Stomach (tissue), 9 donors: Measurements from ENCODE around the gene KRT74. TPM values are rescaled to one million over a fixed set of nuclear protein-coding genes. Genes with fewer than 3 reads are reported as not detected.

Experiments
- DNase-seq, 2 donors: peaks; one replicate each; pipeline versions ENCODE4 v3.0.0 to v3.0.0-alpha.2; 2013 to 2019
- H3K27ac ChIP-seq, 5 donors: fragments of 200-600 bp in 4 of 5; sonication (generic) in 4 of 5; one replicate each; pipeline ENCODE4 v1.5.1; 2013 to 2019; ENCODE audit warnings: mild to moderate bottlenecking in 1 of 5, moderate library complexity in 1 of 5
- H3K27me3 ChIP-seq, 3 donors: fragments of 200-600 bp; sonication (generic); one replicate each; pipeline ENCODE4 v1.5.1; 2017 to 2019; ENCODE audit warnings: mixed run types in 1 of 3
- H3K36me3 ChIP-seq, 4 donors: fragments of 200-600 bp; sonication (generic); 1 replicate in 3 of 4; 2 replicates in 1 of 4; pipeline ENCODE4 v1.5.1; 2016 to 2019
- H3K4me1 ChIP-seq, 4 donors: fragments of 200-600 bp; sonication (generic); one replicate each; pipeline ENCODE4 v1.5.1; 2016 to 2019
- H3K4me3 ChIP-seq, 4 donors: fragments of 200-600 bp; sonication (generic) in 3 of 4; one replicate each; pipeline ENCODE4 v1.5.1; 2016 to 2019; ENCODE audit warnings: mild to moderate bottlenecking in 1 of 4
- H3K9me3 ChIP-seq, 4 donors: fragments of 200-600 bp; sonication (generic); one replicate each; pipeline ENCODE4 v1.5.1; 2016 to 2019
- EP300 ChIP-seq: sonication (generic); formaldehyde crosslinking; IDR thresholded peaks from one replicate; pipeline ENCODE4 v1.6.1; 2017; ENCODE audit warnings: antibody characterized with exemption
- POLR2A ChIP-seq, 4 donors: fragments of 450-650 bp; IDR thresholded peaks; one replicate each; pipeline ENCODE4 v1.6.1; 2016; ENCODE audit warnings: antibody characterized with exemption in 4 of 4, control low read depth in 2 of 4, mild to moderate bottlenecking in 1 of 4, moderate library complexity in 1 of 4
- POLR2AphosphoS5 ChIP-seq, 3 donors: sonication (generic); formaldehyde crosslinking; IDR thresholded peaks; one replicate each; pipeline ENCODE4 v1.6.1; 2016; ENCODE audit warnings: antibody characterized with exemption in 3 of 3
- WGBS, 5 donors: extraction: QIAGEN DNeasy Blood & Tissue Kit in 3 of 5; methylation state at CpG; one replicate each; pipeline versions ENCODE4 v1.1.5 to v1.1.7; 2013 to 2018; 5-methylcytosine and 5-hydroxymethylcytosine counted together
- intact Hi-C: fragments of 100-400 bp; cut with DNase I; formaldehyde crosslinking; loops from one replicate; pipeline ENCODE4 v1.15.1; 2023; ENCODE audit warnings: low total_unique reads
- polyA plus RNA-seq, 3 donors: library from polyadenylated mRNA; stranded (reverse); fragments of 200-250 nt; gene quantifications; one replicate each; pipeline ENCODE4 v1.2.3, GENCODE V29; 2013
- total RNA-seq, 5 donors: library from RNA; depleted of rRNA; stranded (reverse); fragments of >200 nt; gene quantifications; one replicate each; pipeline versions ENCODE4 v1.1.0 to v1.2.3, GENCODE V29; 2014 to 2016
- TF ChIP-seq, protein P1 (sequence below), 7 experiments: fragments of 450-650 bp in 4 of 7; fragments of 200-600 bp in 3 of 7; sonication (generic) in 3 of 7; IDR thresholded peaks; one replicate each; pipeline ENCODE4 v1.5.1; 2016 to 2019; ENCODE audit warnings: antibody characterized with exemption in 7 of 7, control low read depth in 2 of 7, mild to moderate bottlenecking in 1 of 7
- donor health status: healthy with polysubstance abuse.
- donor health status: Bipolar disorder and iron deficiency.
- donor health status: healthy.

KRT74 gene
- total and polyA plus RNA-seq, 8 donors, result 0.08 TPM; not detected in 7

DNA sequence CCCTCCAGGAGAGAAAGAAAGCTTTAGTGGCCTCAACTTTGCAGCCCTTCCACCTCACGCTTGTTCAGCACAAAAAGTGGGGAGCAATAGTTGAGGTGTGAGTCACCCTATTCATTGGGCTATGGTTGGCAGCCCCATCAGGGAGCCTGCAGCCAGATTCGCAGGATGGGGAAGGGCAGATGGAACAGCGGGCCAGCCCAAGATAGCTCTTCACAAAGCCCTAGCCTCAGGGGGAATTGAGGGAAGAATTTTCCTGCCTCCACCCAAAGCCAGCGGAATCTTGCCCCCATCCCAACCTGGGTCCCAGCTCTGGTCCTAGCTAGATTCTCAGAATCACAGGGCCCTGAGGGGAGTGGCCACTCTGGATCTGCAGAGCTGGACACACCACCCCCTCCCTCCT lies 49.8 kb downstream of the KRT74 start:
- Histone ChIP-seq H3K4me3 (no peak overlapping the region), H3K27ac (no peak overlapping the region), H3K27me3 (peaks cover 0 to 28% (median 0%) of the 10 kb centered on the region in 3 donors), H3K4me1 (peaks cover 0 to 9% (median 3%) of the 10 kb centered on the region in 4 donors), H3K9me3 (no peaks in the 10 kb centered on the region), H3K36me3 (no peaks in the 10 kb centered on the region)
- TF ChIP-seq POLR2AphosphoS5 (IDR thresholded peaks at IDR 0.05), result no peak
- no peak for TF ChIP-seq EP300
- TF ChIP-seq, protein P1, sequence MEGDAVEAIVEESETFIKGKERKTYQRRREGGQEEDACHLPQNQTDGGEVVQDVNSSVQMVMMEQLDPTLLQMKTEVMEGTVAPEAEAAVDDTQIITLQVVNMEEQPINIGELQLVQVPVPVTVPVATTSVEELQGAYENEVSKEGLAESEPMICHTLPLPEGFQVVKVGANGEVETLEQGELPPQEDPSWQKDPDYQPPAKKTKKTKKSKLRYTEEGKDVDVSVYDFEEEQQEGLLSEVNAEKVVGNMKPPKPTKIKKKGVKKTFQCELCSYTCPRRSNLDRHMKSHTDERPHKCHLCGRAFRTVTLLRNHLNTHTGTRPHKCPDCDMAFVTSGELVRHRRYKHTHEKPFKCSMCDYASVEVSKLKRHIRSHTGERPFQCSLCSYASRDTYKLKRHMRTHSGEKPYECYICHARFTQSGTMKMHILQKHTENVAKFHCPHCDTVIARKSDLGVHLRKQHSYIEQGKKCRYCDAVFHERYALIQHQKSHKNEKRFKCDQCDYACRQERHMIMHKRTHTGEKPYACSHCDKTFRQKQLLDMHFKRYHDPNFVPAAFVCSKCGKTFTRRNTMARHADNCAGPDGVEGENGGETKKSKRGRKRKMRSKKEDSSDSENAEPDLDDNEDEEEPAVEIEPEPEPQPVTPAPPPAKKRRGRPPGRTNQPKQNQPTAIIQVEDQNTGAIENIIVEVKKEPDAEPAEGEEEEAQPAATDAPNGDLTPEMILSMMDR (IDR thresholded peaks at IDR 0.05), result no peak
- no peak for TF ChIP-seq POLR2A (IDR thresholded peaks at IDR 0.05)
- DNase-seq, result no peak
- intact Hi-C loops, result no loop called here
- WGBS, 5 donors, result 87 to 97% (median 92%) methylated on average over 4 of the region's 4 CpGs

DNA sequence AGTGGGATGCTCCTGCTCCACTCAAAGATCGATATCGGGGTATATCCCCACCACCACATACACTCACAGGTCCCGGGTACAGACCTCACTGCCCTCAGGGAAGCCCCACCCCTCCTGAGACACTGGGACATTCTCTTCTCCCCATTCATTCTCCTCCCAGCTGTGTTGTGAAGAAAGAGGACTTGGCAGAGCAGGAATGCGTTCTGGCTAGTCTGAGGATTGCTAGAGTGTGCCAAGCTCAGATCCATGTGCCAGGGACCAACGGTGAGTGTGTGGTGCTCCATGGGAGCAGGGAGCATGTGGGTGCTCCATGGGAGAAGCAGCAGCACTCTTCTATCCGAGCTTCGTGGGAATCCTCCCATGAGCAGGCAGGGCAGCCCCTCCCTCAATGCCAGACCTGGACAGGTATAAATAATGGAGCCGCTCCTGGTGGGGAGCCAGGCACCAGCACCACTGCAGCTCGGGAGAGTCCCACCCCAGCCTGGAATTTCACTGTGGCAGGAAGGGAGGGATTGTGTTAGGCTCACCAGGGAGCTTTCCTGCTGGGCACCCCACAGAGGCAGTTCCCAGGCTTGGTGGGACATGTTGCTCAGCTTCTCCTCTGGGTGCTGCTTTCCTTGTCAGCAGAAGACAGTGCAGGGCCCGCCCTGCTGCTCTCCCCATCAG lies 51.2 kb downstream of the KRT74 start:
- Histone ChIP-seq H3K4me3 (no peak overlapping the region), H3K36me3 (no peaks in the 10 kb centered on the region), H3K27me3 (peaks cover 0 to 28% (median 0%) of the 10 kb centered on the region in 3 donors), H3K9me3 (no peaks in the 10 kb centered on the region), H3K27ac (no peak overlapping the region), H3K4me1 (peaks cover 0 to 9% (median 3%) of the 10 kb centered on the region in 4 donors)
- WGBS, 5 donors, result 35 to 57% (median 45%) methylated on average over 6 to 10 of the region's 10 CpGs
- TF ChIP-seq POLR2AphosphoS5 (IDR thresholded peaks at IDR 0.05), result no peak
- TF ChIP-seq, protein P1 (IDR thresholded peaks at IDR 0.05), result no peak
- no peak for TF ChIP-seq EP300
- no peak for TF ChIP-seq POLR2A (IDR thresholded peaks at IDR 0.05)
- DNase-seq, result peak in 1 of 2 donors; percentile 37
- intact Hi-C loops, result no loop called here

DNA sequence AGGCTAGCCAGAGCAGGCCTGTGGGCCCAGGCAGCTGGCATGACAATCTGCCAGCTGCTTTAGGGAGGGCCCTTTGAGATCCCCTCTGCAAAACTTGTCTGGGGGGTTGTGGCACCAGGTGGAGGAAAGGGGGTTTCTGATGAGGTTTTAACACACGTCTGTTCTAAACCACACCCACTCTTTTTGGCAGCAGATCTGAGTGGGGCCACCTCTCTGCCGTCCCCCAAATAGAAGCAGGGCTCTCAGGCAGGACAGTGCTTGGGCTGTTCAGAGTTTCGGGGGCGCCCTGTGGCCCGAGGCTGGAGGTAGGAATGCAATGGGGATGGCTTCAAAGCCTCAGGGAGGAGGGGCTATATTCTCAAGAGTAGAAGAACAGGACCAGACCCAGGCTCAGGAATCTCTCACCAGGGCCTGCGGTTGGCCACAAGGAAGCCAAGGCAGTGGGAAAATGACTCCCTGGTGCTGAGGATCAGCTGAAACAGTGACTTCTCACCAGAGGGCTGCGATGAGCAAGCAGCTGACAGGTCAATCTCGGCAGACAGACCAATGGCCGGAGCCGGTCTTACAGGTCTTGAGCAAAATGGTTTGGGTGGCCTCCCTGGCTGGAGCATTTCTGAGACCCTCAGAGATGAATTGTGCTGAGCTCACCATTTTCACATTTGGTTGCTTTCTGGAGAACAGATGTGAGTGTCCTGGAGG lies 51.9 kb downstream of the KRT74 start:
- Histone ChIP-seq H3K27me3 (peaks cover 0 to 28% (median 0%) of the 10 kb centered on the region in 3 donors), H3K36me3 (no peaks in the 10 kb centered on the region), H3K4me1 (peaks cover 0 to 9% (median 3%) of the 10 kb centered on the region in 4 donors), H3K27ac (no peak overlapping the region), H3K9me3 (no peaks in the 10 kb centered on the region), H3K4me3 (no peak overlapping the region)
- no peak for TF ChIP-seq EP300
- 66 to 83% (median 76%) methylated on average over 9 to 10 of the region's 10 CpGs for WGBS, 5 donors
- intact Hi-C loops, result no loop called here
- no peak for DNase-seq

DNA sequence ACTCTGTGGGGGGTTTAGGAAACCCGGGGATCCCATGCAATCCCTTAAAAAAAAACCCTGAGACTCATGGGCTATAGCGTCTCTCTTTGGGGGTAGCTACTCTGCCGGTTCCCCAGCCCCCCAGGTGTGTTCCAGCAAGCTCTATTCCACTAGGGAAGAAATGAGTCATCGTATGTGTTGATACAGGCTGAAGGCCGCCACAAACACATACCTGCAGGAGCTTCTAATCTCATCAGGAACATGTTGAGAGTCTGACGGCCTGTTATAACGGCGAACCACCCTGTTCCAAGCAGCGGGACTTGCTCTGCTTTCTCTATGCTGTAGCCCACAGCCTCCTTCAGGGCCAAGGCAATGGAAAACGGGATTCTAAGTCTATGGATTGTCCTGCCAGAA lies 52.5 kb downstream of the KRT74 start:
- 27 to 61% (median 48%) methylated on average over 10 of the region's 10 CpGs for WGBS, 5 donors
- Histone ChIP-seq H3K4me3 (no peak overlapping the region), H3K27ac (no peak overlapping the region), H3K9me3 (no peaks in the 10 kb centered on the region), H3K4me1 (peaks cover 0 to 11% (median 3%) of the 10 kb centered on the region in 4 donors), H3K36me3 (no peaks in the 10 kb centered on the region), H3K27me3 (peaks cover 0 to 28% (median 0%) of the 10 kb centered on the region in 3 donors)
- TF ChIP-seq EP300 (no peak), POLR2AphosphoS5 (IDR thresholded peaks at IDR 0.05) (peak in 1 of 3 donors; percentile 21), POLR2A (IDR thresholded peaks at IDR 0.05) (no peak)
- intact Hi-C loops, result no loop called here
- DNase-seq, result peak; percentile 38 to 74

DNA sequence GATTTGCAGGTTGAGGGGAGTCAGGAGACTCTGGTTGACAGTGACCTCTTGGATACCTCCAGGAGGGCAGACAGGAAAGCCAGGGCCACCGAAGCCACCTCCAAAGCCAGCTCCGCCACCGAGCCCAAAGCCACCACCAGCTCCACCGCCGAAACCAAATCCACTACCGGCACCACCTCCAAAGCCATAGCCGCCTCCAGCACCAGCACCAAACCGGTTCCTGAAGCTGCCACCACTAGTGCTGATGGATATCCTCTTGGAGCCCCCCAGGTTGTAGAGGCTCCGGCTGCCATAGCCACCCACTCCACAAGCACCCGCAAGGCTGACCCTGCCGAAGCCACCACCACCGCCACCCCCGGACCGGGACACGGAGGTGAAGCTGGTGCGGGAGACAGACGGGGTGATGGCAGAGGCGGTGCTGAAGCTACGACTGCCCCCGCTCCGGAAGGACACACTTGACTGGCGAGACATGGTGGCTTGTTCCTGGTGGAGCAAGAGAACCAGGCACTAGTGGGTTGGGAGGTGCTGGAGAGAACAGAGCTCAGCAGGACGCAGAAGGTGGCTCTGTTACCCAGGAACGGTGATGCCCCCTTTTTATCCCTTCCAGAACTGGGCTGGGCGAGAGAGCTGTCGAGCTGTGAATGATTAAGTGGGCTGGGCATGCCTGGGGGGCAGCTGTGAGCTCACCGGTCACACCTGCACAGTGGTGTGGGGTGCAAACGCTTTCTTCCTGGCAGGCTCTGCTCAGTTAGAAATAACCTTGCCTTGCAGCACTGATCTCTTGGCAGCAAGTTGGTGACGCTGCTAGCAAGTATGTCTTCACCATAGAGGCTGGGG lies 53.6 kb downstream of the KRT74 start, which contains the start of gene KRT5:
Gene KRT5, minus strand, starts transcription at position 569 of the 837 bp plus-strand sequence. Its CDS starts 98 bp downstream, at position 471.
- Histone ChIP-seq H3K4me1 (peaks cover 0 to 22% (median 3%) of the 10 kb centered on the region in 4 donors), H3K9me3 (no peaks in the 10 kb centered on the region), H3K36me3 (no peaks in the 10 kb centered on the region), H3K27ac (no peak within 1 kb of the TSS), H3K27me3 (peaks cover 0 to 28% (median 0%) of the 10 kb centered on the region in 3 donors), H3K4me3 (no peak within 1 kb of the TSS)
- TF ChIP-seq, protein P1 (IDR thresholded peaks at IDR 0.05), result no peak
- TF ChIP-seq POLR2A (IDR thresholded peaks at IDR 0.05), result no peak
- intact Hi-C loops, result no loop called here
- peak in 1 of 2 donors; percentile 34 for DNase-seq
- 86 to 91% (median 90%) methylated on average over 28 to 29 of the region's 29 CpGs for WGBS, 5 donors
